PC-9 (cell line): Measurements from ENCODE around the gene PFKM. TPM values are rescaled to one million over a fixed set of nuclear protein-coding genes. Genes with fewer than 3 reads are reported as not detected.
"Not testable (repeated sequence)": the region's sequence is repeated elsewhere in the genome, so short reads cannot be mapped to it uniquely, and the experiment has no call there.

Experiments used
- BruUV-seq: library from RNA; stranded (reverse); fragments of 400-500 nt; replicated peaks from 2 replicates; lab custom pipeline; 2021; lab: Mats Ljungman, UMichigan
- CTCF ChIA-PET: fragments of 300-600 bp; sonication (Branson Sonifier 250); formaldehyde crosslinking; loops from one replicate; lab custom pipeline; 2022; ENCODE audit warnings: antibody characterized with exemption; lab: Charles Lee
- POLR2A ChIA-PET: fragments of 300-600 bp; sonication (Branson Sonifier 250); formaldehyde crosslinking; loops from one replicate; lab custom pipeline; 2022; ENCODE audit warnings: antibody characterized with exemption; ENCODE audit not compliant: unreplicated experiment; lab: Charles Lee
- DNase-seq, 2 experiments: peaks; one replicate each; pipeline versions ENCODE4 v3.0.0 to v3.0.0-alpha.2; 2015 to 2022; ENCODE audit warnings: mixed read lengths in 1 of 2
- H2AFZ ChIP-seq: fragments of 200-600 bp; sonication (generic); 2 replicates; pipeline ENCODE4 v1.8.1; 2017; ENCODE audit warnings: antibody characterized with exemption
- H3F3A ChIP-seq: fragments of 200-600 bp; sonication (generic); 2 replicates; pipeline ENCODE4 v1.8.1; 2017; ENCODE audit warnings: antibody characterized with exemption, mild to moderate bottlenecking, low read depth; ENCODE audit not compliant: insufficient read depth
- H3K27ac ChIP-seq: fragments of 200-600 bp; sonication (generic); 2 replicates; pipeline ENCODE4 v1.6.1; 2016; ENCODE audit warnings: mixed run types
- H3K27me3 ChIP-seq: fragments of 200-600 bp; sonication (generic); 2 replicates; pipeline ENCODE4 v1.6.1; 2016; ENCODE audit warnings: low read depth, mixed run types; ENCODE audit not compliant: insufficient read depth
- H3K36me3 ChIP-seq: fragments of 200-600 bp; sonication (generic); 2 replicates; pipeline ENCODE4 v1.6.1; 2016; ENCODE audit warnings: low read depth, mixed run types
- H3K4me1 ChIP-seq: fragments of 200-600 bp; sonication (generic); replicated peaks from 2 replicates; pipeline ENCODE4 v1.6.1; 2016; ENCODE audit warnings: mixed run types; ENCODE audit not compliant: insufficient read depth
- H3K4me2 ChIP-seq: fragments of 200-600 bp; sonication (generic); 2 replicates; pipeline ENCODE4 v1.6.1; 2017; ENCODE audit warnings: mixed run types
- H3K4me3 ChIP-seq: fragments of 200-600 bp; sonication (generic); 2 replicates; pipeline ENCODE4 v1.6.1; 2016; ENCODE audit warnings: mixed run types
- H3K79me2 ChIP-seq: fragments of 200-600 bp; sonication (generic); 2 replicates; pipeline ENCODE4 v1.6.1; 2017; ENCODE audit warnings: low read depth, mixed run types
- H3K9me2 ChIP-seq: fragments of 200-600 bp; sonication (generic); 2 replicates; pipeline ENCODE4 v1.8.1; 2017; ENCODE audit warnings: mild to moderate bottlenecking; ENCODE audit not compliant: insufficient read depth
- H3K9me3 ChIP-seq: fragments of 200-600 bp; sonication (generic); 2 replicates; pipeline ENCODE4 v1.8.1; 2016; ENCODE audit warnings: low read depth; ENCODE audit not compliant: insufficient read depth
- H4K20me1 ChIP-seq: fragments of 200-600 bp; sonication (generic); 2 replicates; pipeline ENCODE4 v1.8.1; 2017; ENCODE audit not compliant: insufficient read depth
- CTCF ChIP-seq: fragments of 200-600 bp; sonication (generic); conservative IDR thresholded peaks from 2 replicates; pipeline ENCODE4 v1.6.1; 2017; ENCODE audit warnings: mixed run types, antibody characterized with exemption, mild to moderate bottlenecking, moderate library complexity
- EZH2 ChIP-seq: fragments of 200-600 bp; sonication (generic); IDR thresholded peaks from 2 replicates; pipeline ENCODE4 v1.8.0; 2017; ENCODE audit warnings: antibody characterized with exemption, low read depth
- intact Hi-C: fragments of 100-400 bp; cut with micrococcal nuclease; formaldehyde crosslinking; loops from one replicate; pipeline ENCODE4 v1.10.0; 2022; ENCODE audit not compliant: unreplicated experiment
- total RNA-seq: library from RNA; stranded (reverse); gene quantifications from 2 replicates; pipeline ENCODE4 v1.2.3, GENCODE V29; 2021

The PFKM gene
- total RNA-seq, 1 experiment from 2014 or later = 63.2 TPM

GRCh38 chr12:48106681-48107613 lies 12.2 kb upstream of the PFKM start:
- TSS peak; percentile 81 for BruUV-seq
- peak overlapping the region; percentile 96 for H2AFZ ChIP-seq
- peaks cover 20% of the 10 kb centered on the region; the same call in 1 of the 2 replicates for H3F3A ChIP-seq
- H3K4me1 ChIP-seq = peaks cover 30% of the 10 kb centered on the region
- peak overlapping the region; percentile 91 for H3K4me2 ChIP-seq
- peak overlapping the region; percentile 80 for H3K27ac ChIP-seq
- ChIA-PET CTCF (no interaction called here), POLR2A (no interaction called here)
- DNase-seq = no peak
- H3K36me3 ChIP-seq = no peaks in the 10 kb centered on the region
- H3K9me2 ChIP-seq = no peaks in the 10 kb centered on the region
- H3K27me3 ChIP-seq = no peaks in the 10 kb centered on the region
- peak overlapping the region; percentile 76 for H3K4me3 ChIP-seq
- no peaks in the 10 kb centered on the region for H3K9me3 ChIP-seq
- no peaks in the 10 kb centered on the region for H4K20me1 ChIP-seq
- intact Hi-C loops = loop anchor here (5.0 kb wide), 2 partner anchors 50 to 205 kb away; partner anchors contain the start of genes ASB8 and VDR
- H3K79me2 ChIP-seq = peaks cover 31% of the 10 kb centered on the region
- TF ChIP-seq EZH2 (no peak), CTCF (no peak)

DNA sequence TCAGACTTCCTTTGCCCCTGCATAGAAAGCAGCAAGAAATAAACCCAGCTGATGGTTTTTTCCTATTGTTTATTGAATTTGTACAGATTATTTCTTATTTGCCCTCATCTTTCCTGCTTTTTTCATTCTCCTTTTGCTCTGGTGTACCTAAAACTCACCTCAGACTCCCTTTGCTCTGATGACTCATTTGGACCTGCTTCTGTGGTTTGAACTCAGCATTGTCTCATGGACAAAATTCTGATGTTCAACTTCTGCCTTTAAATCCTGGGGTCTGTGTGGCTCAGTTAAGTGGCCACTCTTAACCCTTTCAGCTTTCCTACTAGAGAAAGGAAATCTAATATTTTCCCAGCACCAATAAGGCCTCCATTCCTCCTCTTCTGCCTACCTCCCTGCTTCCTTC lies 9.7 kb upstream of the PFKM start:
- Histone ChIP-seq H3K27ac (no peak overlapping the region), H4K20me1 (no peaks in the 10 kb centered on the region), H3K9me3 (no peaks in the 10 kb centered on the region), H3K4me3 (no peak overlapping the region), H3K27me3 (no peaks in the 10 kb centered on the region), H3K4me1 (peaks cover 27% of the 10 kb centered on the region), H2AFZ (no peak overlapping the region), H3K36me3 (no peaks in the 10 kb centered on the region), H3K4me2 (no peak overlapping the region), H3K79me2 (peaks cover 12% of the 10 kb centered on the region), H3K9me2 (no peaks in the 10 kb centered on the region), H3F3A (peaks cover 18% of the 10 kb centered on the region; the same call in 1 of the 2 replicates)
- BruUV-seq = no TSS peak
- intact Hi-C loops = loop anchor here (5.0 kb wide), 2 partner anchors 48 to 207 kb away; partner anchors contain the start of genes ASB8 and VDR
- POLR2A ChIA-PET = no interaction called here
- no peak for DNase-seq
- TF ChIP-seq EZH2 (no peak), CTCF (no peak)
- CTCF ChIA-PET = no interaction called here

GRCh38 chr12:48110691-48111311 lies 8.4 kb upstream of the PFKM start:
- Histone ChIP-seq H3K4me2 (0 out of 2 replicates have a peak overlapping the region, but pooled peaks have one; percentile 10), H3K9me2 (no peaks in the 10 kb centered on the region), H3K79me2 (no peaks in the 10 kb centered on the region), H3K4me3 (no peak overlapping the region), H3K4me1 (peaks cover 22% of the 10 kb centered on the region), H3K27me3 (no peaks in the 10 kb centered on the region), H2AFZ (no peak overlapping the region), H3F3A (peaks cover 7% of the 10 kb centered on the region; the same call in 1 of the 2 replicates), H4K20me1 (no peaks in the 10 kb centered on the region), H3K9me3 (no peaks in the 10 kb centered on the region), H3K36me3 (no peaks in the 10 kb centered on the region), H3K27ac (no peak overlapping the region)
- no peak for TF ChIP-seq CTCF
- TF ChIP-seq EZH2 = no peak
- peak; percentile 20 to 40 for DNase-seq
- BruUV-seq = no TSS peak
- ChIA-PET POLR2A (interaction anchor here (0.6 kb wide), 1 partner anchor 757 kb away, joined by 4 read pairs; no protein-coding TSS in a partner anchor), CTCF (no interaction called here)
- intact Hi-C loops = no loop called here

DNA sequence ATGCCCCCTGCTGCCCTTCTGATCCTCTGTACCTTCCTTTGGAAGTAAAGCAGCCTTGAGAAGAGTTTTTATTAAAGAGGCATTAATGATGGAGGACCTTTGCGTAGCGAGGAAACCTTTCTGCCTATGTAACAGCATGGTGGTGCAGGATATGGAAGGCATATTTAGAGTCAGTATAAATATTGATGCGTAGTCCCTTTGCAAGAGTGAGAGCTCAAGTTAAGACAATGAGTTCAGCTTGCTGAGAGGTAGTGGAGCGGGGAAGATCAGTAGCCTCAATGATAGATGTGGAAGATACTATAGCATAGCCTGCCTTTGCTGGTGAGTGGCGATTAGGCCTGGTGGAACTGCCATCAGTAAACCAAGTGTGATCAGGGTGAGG lies 7.9 kb upstream of the PFKM start:
- H3K9me2 ChIP-seq, H3K27me3 ChIP-seq, CTCF ChIA-PET, H3K36me3 ChIP-seq, intact Hi-C loops, DNase-seq, H4K20me1 ChIP-seq, H3F3A ChIP-seq, H3K9me3 ChIP-seq, BruUV-seq, H3K4me3 ChIP-seq, H3K27ac ChIP-seq, H3K79me2 ChIP-seq, H2AFZ ChIP-seq, H3K4me2 ChIP-seq: not testable (repeated sequence)
- POLR2A ChIA-PET = interaction anchor here (0.6 kb wide), 1 partner anchor 757 kb away, joined by 4 read pairs; no protein-coding TSS in a partner anchor
- peaks cover 22% of the 10 kb centered on the region for H3K4me1 ChIP-seq
